SK-N-SH treated with all-trans-retinoic acid at 6 μM for 48 hours (cell line): ENCODE results near the gene NACAD.

Experiments
- ATAC-seq: fragments of 200-7000 bp; cut with Tn5 transposase; 3 replicates; pipeline ENCODE4 v1.9.1; 2020; ENCODE audit warnings: mild to moderate bottlenecking, moderate library complexity
- CSDC2 ChIP-seq: fragments of 250-450 bp; sonication (Bioruptor Pico); IDR thresholded peaks from 2 replicates; pipeline ENCODE4 v1.5.0; 2020; ENCODE audit warnings: mild to moderate bottlenecking, moderate library complexity
- CSRNP3 ChIP-seq: fragments of 250-450 bp; sonication (Bioruptor Pico); IDR thresholded peaks from 2 replicates; pipeline ENCODE4 v1.5.1; 2021; ENCODE audit warnings: mild to moderate bottlenecking, moderate library complexity
- ESRRG ChIP-seq: fragments of 250-450 bp; sonication (Bioruptor Pico); IDR thresholded peaks from 2 replicates; pipeline ENCODE4 v1.6.1; 2021; ENCODE audit warnings: mild to moderate bottlenecking
- GLIS3 ChIP-seq: fragments of 250-450 bp; sonication (Bioruptor Pico); IDR thresholded peaks from 2 replicates; pipeline ENCODE4 v1.5.0; 2020; ENCODE audit warnings: mild to moderate bottlenecking, moderate library complexity
- ISL1 ChIP-seq: fragments of 250-450 bp; sonication (Bioruptor Pico); IDR thresholded peaks from 2 replicates; pipeline ENCODE4 v2.1.2; 2022; ENCODE audit warnings: mild to moderate bottlenecking, moderate library complexity
- OSR1 ChIP-seq: fragments of 250-450 bp; sonication (Bioruptor Pico); IDR thresholded peaks from 2 replicates; pipeline ENCODE4 v1.8.0; 2022; ENCODE audit warnings: moderate library complexity, mild to moderate bottlenecking, inconsistent platforms
- POU6F1 ChIP-seq: fragments of 250-450 bp; sonication (Bioruptor Pico); IDR thresholded peaks from 2 replicates; pipeline ENCODE4 v1.8.0; 2021; ENCODE audit warnings: low read depth, mild to moderate bottlenecking, moderate library complexity, borderline replicate concordance
- PPARA ChIP-seq: fragments of 250-450 bp; sonication (Bioruptor Pico); IDR thresholded peaks from 2 replicates; pipeline ENCODE4 v1.5.0; 2020; ENCODE audit warnings: mild to moderate bottlenecking, borderline replicate concordance
- RARB ChIP-seq: fragments of 250-450 bp; sonication (Bioruptor Pico); IDR thresholded peaks from 2 replicates; pipeline ENCODE4 v1.8.0; 2021; ENCODE audit warnings: mild to moderate bottlenecking, moderate library complexity
- SNAI2 ChIP-seq: fragments of 250-450 bp; sonication (Bioruptor Pico); IDR thresholded peaks from 2 replicates; pipeline ENCODE4 v1.5.0; 2020; ENCODE audit warnings: mild to moderate bottlenecking, moderate library complexity
- TCF4 ChIP-seq: fragments of 250-450 bp; sonication (Bioruptor Pico); IDR thresholded peaks from 2 replicates; pipeline ENCODE4 v1.8.0; 2021; ENCODE audit warnings: mild to moderate bottlenecking, moderate library complexity, borderline replicate concordance
- TOX ChIP-seq: fragments of 250-450 bp; sonication (Bioruptor Pico); IDR thresholded peaks from 2 replicates; pipeline ENCODE4 v1.8.0; 2021; ENCODE audit warnings: mild to moderate bottlenecking, moderate library complexity, borderline replicate concordance
- ZC3H10 ChIP-seq: fragments of 250-450 bp; sonication (Bioruptor Pico); IDR thresholded peaks from 2 replicates; pipeline ENCODE4 v1.5.1; 2021; ENCODE audit warnings: mild to moderate bottlenecking, moderate library complexity
- ZFP3 ChIP-seq: fragments of 250-450 bp; sonication (Bioruptor Pico); IDR thresholded peaks from 2 replicates; pipeline ENCODE4 v1.5.0; 2020; ENCODE audit warnings: mild to moderate bottlenecking, moderate library complexity
- ZFP30 ChIP-seq: fragments of 450-650 bp; formaldehyde crosslinking; IDR thresholded peaks from 2 replicates; pipeline ENCODE4 v1.5.0; 2022; ENCODE audit warnings: mild to moderate bottlenecking, moderate library complexity
- ZNF565 ChIP-seq: fragments of 450-650 bp; formaldehyde crosslinking; conservative IDR thresholded peaks from 2 replicates; pipeline ENCODE4 v1.5.0; 2020; ENCODE audit warnings: low read depth, mild to moderate bottlenecking, moderate library complexity
- ZNF70 ChIP-seq: fragments of 450-650 bp; formaldehyde crosslinking; IDR thresholded peaks from 2 replicates; pipeline ENCODE4 v1.5.0; 2020; ENCODE audit warnings: mild to moderate bottlenecking, moderate library complexity
- ZNF8 ChIP-seq: fragments of 450-650 bp; formaldehyde crosslinking; IDR thresholded peaks from 2 replicates; pipeline ENCODE4 v1.5.0; 2020; ENCODE audit warnings: mild to moderate bottlenecking, moderate library complexity
- TF ChIP-seq, protein P1 (sequence below): fragments of 250-450 bp; sonication (Bioruptor Pico); IDR thresholded peaks from 2 replicates; pipeline ENCODE4 v1.8.0; 2020; ENCODE audit warnings: mild to moderate bottlenecking, moderate library complexity, borderline replicate concordance
- TF ChIP-seq, protein P2 (sequence below): fragments of 250-450 bp; sonication (Bioruptor Pico); IDR thresholded peaks from 2 replicates; pipeline ENCODE4 v1.5.1; 2020; ENCODE audit warnings: low read depth, mild to moderate bottlenecking, moderate library complexity

Gene NACAD

DNA sequence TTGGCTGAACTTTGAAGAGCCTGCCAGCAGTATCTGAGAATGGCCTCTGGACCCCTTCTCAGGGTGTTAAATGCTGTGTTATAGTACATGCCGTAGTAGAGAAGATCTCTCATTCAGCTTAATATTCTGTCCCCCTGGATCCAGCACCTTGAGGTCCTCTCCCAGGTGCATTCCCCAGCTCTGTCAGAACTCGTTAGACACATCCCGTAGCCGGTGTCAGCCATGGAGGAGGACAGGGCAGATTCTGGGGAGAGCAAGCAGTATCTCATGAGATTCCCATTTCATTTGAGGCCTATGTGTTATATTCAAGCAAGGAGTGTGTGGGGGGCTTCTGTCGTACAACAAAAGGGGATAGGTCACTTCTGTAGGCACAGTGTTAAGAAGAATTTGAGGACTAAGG lies 34.8 kb downstream of the NACAD start:
- no peak for TF ChIP-seq POU6F1 (CRISPR knock-in tag)
- TF ChIP-seq, protein P1, sequence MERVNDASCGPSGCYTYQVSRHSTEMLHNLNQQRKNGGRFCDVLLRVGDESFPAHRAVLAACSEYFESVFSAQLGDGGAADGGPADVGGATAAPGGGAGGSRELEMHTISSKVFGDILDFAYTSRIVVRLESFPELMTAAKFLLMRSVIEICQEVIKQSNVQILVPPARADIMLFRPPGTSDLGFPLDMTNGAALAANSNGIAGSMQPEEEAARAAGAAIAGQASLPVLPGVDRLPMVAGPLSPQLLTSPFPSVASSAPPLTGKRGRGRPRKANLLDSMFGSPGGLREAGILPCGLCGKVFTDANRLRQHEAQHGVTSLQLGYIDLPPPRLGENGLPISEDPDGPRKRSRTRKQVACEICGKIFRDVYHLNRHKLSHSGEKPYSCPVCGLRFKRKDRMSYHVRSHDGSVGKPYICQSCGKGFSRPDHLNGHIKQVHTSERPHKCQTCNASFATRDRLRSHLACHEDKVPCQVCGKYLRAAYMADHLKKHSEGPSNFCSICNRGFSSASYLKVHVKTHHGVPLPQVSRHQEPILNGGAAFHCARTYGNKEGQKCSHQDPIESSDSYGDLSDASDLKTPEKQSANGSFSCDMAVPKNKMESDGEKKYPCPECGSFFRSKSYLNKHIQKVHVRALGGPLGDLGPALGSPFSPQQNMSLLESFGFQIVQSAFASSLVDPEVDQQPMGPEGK (CRISPR knock-in tag): no peak
- no peak for ATAC-seq

DNA sequence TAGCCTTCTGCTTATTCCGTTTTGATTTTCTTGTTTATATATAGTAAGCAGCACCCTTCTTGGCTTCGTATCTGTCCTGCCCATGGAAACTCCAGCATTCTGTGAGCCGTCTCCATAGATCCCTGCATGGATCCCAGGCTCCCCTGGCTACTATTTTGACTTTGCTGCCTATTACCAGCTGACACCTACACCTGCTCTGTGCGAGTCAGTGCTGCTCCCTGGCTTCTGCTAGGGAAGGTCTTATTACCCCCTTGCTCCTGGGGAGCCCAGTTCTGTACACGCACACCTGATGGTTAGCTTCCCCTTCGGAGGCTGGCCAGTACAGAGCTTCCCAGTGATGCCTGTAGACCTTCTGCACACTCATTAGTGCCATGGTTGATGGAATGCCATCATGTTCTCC lies 35.4 kb downstream of the NACAD start:
- no peak for ATAC-seq
- TF ChIP-seq ZNF70 (CRISPR knock-in tag): no peak
- no peak for TF ChIP-seq ZNF8 (CRISPR knock-in tag)
- TF ChIP-seq ZFP3: no peak
- no peak for TF ChIP-seq POU6F1 (CRISPR knock-in tag)
- no peak for TF ChIP-seq ZNF565
- no peak for TF ChIP-seq GLIS3 (CRISPR knock-in tag)

DNA sequence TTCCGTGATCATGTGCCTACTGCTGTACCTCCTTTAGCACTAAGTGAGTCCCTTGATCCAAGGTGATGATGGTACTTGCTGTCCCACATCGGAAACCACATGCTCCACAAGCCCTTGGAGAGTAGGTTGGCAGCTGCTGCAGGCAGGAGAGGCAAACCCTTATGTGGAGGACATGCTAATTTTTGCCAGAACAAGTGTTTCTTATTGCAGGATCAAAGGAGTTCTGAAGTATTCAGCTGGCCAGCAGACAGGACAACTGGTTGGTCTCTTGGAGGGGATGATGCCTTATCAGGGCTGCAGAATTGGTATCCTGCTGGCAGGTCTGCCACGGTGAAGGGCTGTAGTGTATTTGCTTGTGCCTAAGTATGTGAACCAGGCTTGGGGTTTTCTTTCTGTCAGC lies 36.8 kb downstream of the NACAD start:
- TF ChIP-seq ESRRG: no peak
- TF ChIP-seq CSDC2 (CRISPR knock-in tag): no peak
- TF ChIP-seq PPARA (CRISPR knock-in tag): no peak
- no peak for TF ChIP-seq OSR1 (CRISPR knock-in tag)
- no peak for TF ChIP-seq ZFP30 (CRISPR knock-in tag)
- TF ChIP-seq, protein P1 (CRISPR knock-in tag): no peak
- no peak for TF ChIP-seq TCF4
- no peak for TF ChIP-seq ISL1
- no peak for TF ChIP-seq TOX
- no peak for TF ChIP-seq ZC3H10 (CRISPR knock-in tag)
- no peak for TF ChIP-seq RARB
- ATAC-seq: no peak

DNA sequence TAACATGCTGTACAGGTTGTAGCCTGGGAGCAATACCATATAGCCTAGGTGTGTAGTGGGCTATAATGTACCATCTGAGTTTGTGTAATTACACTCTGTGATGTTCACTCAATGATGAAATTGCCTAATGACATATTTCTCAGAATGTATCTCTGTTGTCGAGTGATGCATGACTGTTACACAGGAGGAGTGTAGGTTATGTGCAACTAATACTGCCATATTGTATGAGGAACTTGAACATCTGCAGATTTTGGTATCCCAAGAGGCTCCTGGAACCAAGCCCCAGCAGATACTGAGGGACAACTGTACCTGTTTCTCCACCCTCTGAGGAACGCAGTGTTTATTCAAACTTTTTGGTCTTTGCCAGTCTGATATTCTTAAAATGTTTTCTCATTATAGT lies 38.6 kb downstream of the NACAD start:
- TF ChIP-seq, protein P2, sequence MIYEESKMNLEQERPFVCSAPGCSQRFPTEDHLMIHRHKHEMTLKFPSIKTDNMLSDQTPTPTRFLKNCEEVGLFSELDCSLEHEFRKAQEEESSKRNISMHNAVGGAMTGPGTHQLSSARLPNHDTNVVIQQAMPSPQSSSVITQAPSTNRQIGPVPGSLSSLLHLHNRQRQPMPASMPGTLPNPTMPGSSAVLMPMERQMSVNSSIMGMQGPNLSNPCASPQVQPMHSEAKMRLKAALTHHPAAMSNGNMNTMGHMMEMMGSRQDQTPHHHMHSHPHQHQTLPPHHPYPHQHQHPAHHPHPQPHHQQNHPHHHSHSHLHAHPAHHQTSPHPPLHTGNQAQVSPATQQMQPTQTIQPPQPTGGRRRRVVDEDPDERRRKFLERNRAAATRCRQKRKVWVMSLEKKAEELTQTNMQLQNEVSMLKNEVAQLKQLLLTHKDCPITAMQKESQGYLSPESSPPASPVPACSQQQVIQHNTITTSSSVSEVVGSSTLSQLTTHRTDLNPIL: no peak
- TF ChIP-seq GLIS3 (CRISPR knock-in tag): no peak
- TF ChIP-seq CSRNP3 (CRISPR knock-in tag): no peak
- no peak for TF ChIP-seq TCF4
- TF ChIP-seq ESRRG: no peak
- TF ChIP-seq ZNF565: no peak
- no peak for TF ChIP-seq SNAI2 (CRISPR knock-in tag)
- TF ChIP-seq TOX: no peak
- no peak for TF ChIP-seq PPARA (CRISPR knock-in tag)
- TF ChIP-seq ISL1: no peak
- no peak for TF ChIP-seq OSR1 (CRISPR knock-in tag)
- TF ChIP-seq RARB: no peak
- no peak for ATAC-seq
